AG04450 (cell line): Measurements from ENCODE around the gene CABP7. TPM values are rescaled to one million over a fixed set of nuclear protein-coding genes. Genes with fewer than 3 reads are reported as not detected.
A peak's percentile ranks its signal among the peaks of the same experiment; 100 is the strongest.

Source experiments
- CTCF ChIA-PET: fragments of 300-600, 350-600 bp; formaldehyde crosslinking; extraction: SDS; loops from one replicate; lab custom pipeline; 2022; ENCODE audit warnings: antibody characterized with exemption, inconsistent platforms; lab: Charles Lee
- POLR2A ChIA-PET: fragments of 350-600 bp; formaldehyde crosslinking; extraction: SDS; loops from one replicate; lab custom pipeline; 2021; ENCODE audit warnings: antibody characterized with exemption, inconsistent platforms; lab: Yijun Ruan, JAX
- DNase-seq: peaks from one replicate; pipeline ENCODE4 v3.0.0-alpha.2; 2011; ENCODE audit warnings: low read depth, low spot score
- H3K27ac ChIP-seq: one replicate; pipeline ENCODE4 v1.5.1; 2012; ENCODE audit warnings: low read depth, low read length, control low read depth
- H3K27me3 ChIP-seq: one replicate; pipeline ENCODE4 v1.6.0; 2012; ENCODE audit warnings: low read length; ENCODE audit not compliant: control insufficient read depth, insufficient read depth
- H3K4me3 ChIP-seq: 2 replicates; pipeline ENCODE4 v1.5.1; 2011; ENCODE audit warnings: mild to moderate bottlenecking, low read depth, low read length, control low read depth
- H3K9me3 ChIP-seq: 2 replicates; pipeline ENCODE4 v1.5.1; 2012; ENCODE audit warnings: low read length; ENCODE audit not compliant: control insufficient read depth, insufficient read depth
- CTCF ChIP-seq: IDR thresholded peaks from 2 replicates; pipeline ENCODE4 v1.5.1; 2011; ENCODE audit warnings: low read depth, low read length, control low read depth, inconsistent platforms
- polyA plus RNA-seq: library from polyadenylated mRNA; depleted of rRNA; stranded (reverse); fragments of >200 nt; gene quantifications from 2 replicates; pipeline ENCODE4 v1.2.3, GENCODE V29; 2011

The CABP7 gene
- polyA plus RNA-seq, 1 experiment = not detected

GRCh38 chr22:29726106-29726505 is 6.3 kb downstream of the CABP7 start:
- Histone ChIP-seq H3K4me3 (no peak overlapping the region), H3K27ac (no peak overlapping the region), H3K27me3 (peaks cover 20% of the 10 kb centered on the region), H3K9me3 (no peaks in the 10 kb centered on the region; the same call in 1 of the 2 replicates)
- ChIA-PET CTCF (interaction anchor here (1.4 kb wide), 1 partner anchor 362 kb away, joined by 6 read pairs; no protein-coding TSS in a partner anchor), POLR2A (no interaction called here)
- no peak for DNase-seq
- TF ChIP-seq CTCF = no peak

DNA sequence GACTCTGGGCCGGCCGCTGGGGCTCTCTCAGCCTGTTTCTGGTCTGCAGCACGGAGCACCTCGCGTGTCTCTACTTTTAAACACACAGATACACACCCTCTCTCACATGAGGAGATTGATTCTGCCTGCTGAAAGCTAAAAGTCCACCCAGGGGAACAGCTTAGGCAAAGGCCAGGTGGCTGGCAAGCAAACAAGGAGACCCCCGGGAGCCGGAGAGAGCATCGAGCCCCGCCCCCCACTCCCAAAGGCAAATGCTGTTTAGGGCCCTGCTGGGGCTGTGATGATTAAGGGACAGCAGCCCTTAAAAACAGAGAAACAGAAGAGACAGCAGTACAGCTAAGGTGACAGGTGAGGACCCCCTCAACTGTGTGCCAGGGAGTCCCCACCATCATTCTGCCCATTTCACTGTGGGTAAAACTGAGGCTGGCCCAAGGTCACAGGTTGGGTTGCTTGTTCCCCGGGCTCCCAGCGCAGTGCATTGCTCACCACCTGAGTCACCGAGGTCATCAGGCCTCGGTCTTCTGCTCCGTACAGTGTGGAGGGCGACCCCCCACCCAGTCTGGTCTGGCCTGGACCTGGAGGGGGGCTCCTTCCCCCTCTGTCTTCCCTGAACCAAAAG is 6.8 kb downstream of the CABP7 start:
- ChIA-PET POLR2A (interaction anchor here (0.5 kb wide), 1 partner anchor 221 kb away, joined by 4 read pairs; no protein-coding TSS in a partner anchor), CTCF (interaction anchor here (1.4 kb wide), 1 partner anchor 362 kb away, joined by 6 read pairs; no protein-coding TSS in a partner anchor)

DNA sequence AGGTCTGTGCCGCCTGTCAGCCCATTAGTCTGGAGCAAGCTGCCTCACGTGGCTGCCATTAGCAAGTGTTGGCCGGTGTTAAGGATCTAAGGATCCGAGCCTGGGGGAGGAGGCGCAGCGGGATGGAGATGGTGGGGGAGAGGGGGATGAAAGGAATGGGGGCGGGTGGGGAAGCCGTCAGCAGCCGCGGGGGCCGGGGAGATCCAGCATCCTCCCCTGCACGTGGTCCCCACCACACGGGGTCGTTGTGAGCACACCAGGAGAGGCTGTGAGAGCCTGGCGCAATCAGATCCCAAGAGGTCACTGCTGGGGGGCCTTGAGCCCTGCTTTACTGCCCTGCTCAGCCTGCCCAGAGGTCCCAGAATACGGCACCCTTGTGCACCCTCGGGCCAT is 7.3 kb downstream of the CABP7 start:
- ChIA-PET CTCF (interaction anchor here (1.4 kb wide), 1 partner anchor 361 kb away, joined by 6 read pairs; no protein-coding TSS in a partner anchor), POLR2A (interaction anchor here (0.5 kb wide), 1 partner anchor 220 kb away, joined by 4 read pairs; no protein-coding TSS in a partner anchor)
- Histone ChIP-seq H3K4me3 (no peak overlapping the region), H3K27me3 (peaks cover 12% of the 10 kb centered on the region), H3K9me3 (no peaks in the 10 kb centered on the region; the same call in 1 of the 2 replicates), H3K27ac (no peak overlapping the region)
- no peak for DNase-seq
- TF ChIP-seq CTCF = peak; percentile 47

More for the DNA sequence above, 6.8 kb downstream of the CABP7 start:
- H3K27ac ChIP-seq = no peak overlapping the region
- H3K27me3 ChIP-seq = peaks cover 15% of the 10 kb centered on the region
- H3K4me3 ChIP-seq = no peak overlapping the region
- H3K9me3 ChIP-seq = no peaks in the 10 kb centered on the region; the same call in 1 of the 2 replicates
- TF ChIP-seq CTCF = no peak
- DNase-seq = no peak

DNA sequence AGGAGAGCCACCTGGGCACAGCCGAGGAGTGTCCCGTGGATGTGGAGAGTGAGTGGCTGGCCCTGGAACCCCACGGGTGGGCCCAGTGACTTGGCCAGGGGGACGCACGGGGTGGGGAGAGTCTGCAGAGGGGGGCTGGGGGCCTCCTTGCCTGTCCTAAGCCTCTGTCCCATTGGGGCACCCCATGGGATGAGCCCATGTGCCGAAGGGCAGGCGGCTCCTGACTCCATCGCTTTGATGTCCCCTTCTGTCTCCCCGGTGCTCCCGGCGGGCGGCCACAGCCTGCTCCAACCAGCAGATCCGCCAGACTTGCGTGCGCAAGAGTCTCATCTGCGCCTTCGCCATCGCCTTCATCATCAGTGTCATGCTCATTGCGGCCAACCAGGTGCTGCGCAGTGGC is 9.4 kb downstream of the CABP7 start:
- no peak for DNase-seq
- H3K27me3 ChIP-seq = peaks cover 8% of the 10 kb centered on the region
- ChIA-PET POLR2A (no interaction called here), CTCF (no interaction called here)
- TF ChIP-seq CTCF = no peak
- H3K27ac ChIP-seq = no peak overlapping the region
- no peaks in the 10 kb centered on the region for H3K9me3 ChIP-seq
- H3K4me3 ChIP-seq = no peak overlapping the region
